ENCODE results near the gene MAGEF1.
A peak's percentile ranks its signal among the peaks of the same experiment; 100 is the strongest.

MAGEF1 gene

DNA sequence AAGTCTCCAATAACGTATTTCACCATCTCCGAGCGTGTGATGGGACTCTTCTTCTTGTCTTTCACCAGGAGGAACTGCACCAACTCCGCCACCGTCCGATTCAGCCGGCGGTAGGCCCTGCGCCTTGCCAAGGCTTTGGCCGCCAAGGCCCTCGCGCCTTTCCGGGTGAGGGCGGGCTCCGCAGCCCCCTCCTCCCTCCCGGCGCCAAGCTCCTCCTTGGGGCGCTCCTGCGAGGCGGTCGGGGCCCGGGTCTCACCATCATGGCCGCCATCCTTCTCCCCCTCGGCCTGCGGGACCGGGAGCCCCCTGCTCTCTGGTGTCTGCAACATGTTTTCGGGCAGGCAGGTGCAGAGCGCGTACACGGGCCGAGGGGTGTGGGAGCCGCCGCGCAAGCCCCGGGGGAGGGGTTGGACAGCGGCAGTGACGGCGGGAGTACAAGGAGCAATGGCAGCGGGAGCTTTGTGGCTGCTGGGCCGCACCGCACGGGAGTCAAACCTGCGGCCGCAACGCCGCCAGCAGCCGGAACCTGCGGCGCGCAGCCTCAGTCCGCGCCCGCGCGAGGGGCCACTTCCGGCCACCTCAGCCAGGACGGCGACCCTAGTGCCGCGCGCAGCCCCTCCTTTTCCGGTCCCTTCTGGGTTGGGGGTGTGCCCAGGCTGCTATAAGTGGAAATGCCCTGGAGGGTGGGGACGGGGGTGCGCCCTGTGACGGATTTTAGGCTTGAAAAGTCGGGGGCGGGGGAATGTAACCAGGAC is at the start of gene MAGEF1:
TSS of gene MAGEF1 (minus strand) at position 572 of the 755 bp plus-strand sequence. CDS start at position 329, 243 bp downstream.
- DNase-seq (ENCODE audit: low read depth in 2 of 2): peak; percentile 66 to 76

GRCh38 chr3:184761075-184761841 is 49.4 kb upstream of the MAGEF1 start:
- no peak for DNase-seq (ENCODE audit: low read depth in 2 of 2)

GRCh38 chr3:184760337-184761074 is 48.6 kb upstream of the MAGEF1 start:
- no peak for DNase-seq (ENCODE audit: low read depth in 2 of 2)

DNA sequence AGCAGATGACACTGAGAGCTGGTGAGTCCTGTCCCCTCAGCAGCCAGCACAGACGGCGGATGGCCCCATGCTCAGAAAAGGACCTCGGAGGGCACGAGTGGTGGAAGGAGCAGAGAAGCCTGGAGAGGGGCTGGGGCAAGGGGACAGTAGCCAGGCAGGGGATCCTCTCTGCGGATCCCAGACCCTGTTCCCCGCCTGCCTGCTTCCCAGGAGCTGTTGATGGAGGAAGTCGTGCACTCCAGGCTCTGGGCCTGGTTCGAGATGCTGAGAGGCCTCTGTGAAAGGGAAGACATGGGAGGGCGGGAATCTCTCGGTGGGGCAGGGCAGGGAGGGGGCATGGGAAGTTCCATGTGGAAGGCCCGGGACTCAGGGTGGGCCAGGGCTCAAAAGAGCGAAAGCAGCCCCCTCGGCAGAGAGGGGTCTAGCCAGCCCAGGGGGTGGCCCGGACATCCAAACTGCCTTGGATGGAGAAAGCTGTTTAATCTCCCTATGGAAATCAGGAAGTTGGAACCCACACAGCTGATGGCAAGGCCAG is 47.9 kb upstream of the MAGEF1 start:
- DNase-seq (ENCODE audit: low read depth in 2 of 2): no peak

DNA sequence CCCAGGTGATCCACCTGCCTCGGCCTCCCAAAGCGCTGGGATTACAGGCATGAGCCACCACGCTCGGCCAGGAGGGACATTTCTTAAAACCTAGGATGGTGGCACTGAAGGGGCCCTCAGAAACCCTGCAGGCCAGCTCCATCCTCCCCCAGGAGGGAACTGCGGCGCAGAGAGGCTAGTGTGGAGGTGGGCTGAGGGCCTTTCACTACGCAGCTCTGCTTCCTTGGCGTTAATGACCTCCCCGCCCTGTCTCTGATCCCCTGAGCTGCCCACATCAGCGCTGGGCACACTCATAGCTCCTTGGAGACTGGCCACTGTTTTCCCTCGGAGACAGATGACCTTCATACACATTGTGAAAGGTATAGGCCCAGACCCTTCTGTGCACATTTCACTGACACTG is 46.2 kb upstream of the MAGEF1 start:
- DNase-seq (ENCODE audit: low read depth in 2 of 2): no peak

DNA sequence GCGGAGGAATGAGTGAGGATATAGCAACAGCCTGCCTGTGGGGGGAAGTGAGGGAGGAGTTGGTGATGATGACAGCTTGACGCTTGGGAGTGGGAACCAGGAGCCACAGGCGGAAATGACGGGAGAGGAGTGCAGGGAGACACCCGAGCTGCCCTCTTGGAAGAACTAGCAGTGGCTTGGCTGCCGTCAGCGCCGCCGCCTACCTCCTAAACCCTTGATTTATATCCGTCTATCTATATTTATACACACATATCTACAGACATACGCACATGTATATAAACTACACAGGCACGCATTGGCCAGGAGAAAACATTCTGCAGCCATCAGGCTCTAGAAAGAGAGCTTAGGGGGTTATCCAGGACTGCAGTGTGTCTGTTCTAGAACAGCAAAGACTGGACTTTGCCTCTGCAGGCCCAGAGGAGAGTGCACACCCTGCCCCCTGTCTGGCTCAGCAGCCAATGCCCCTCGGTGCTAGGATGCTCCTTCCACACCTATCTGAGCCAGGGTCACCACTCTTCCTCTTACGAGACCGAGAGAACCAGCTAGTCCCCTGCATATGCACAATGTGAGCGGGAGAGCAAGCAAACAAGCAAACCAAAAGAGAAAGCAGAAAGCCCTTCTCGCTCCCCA is 45.3 kb upstream of the MAGEF1 start:
- DNase-seq (ENCODE audit: low read depth in 2 of 2): no peak

DNA sequence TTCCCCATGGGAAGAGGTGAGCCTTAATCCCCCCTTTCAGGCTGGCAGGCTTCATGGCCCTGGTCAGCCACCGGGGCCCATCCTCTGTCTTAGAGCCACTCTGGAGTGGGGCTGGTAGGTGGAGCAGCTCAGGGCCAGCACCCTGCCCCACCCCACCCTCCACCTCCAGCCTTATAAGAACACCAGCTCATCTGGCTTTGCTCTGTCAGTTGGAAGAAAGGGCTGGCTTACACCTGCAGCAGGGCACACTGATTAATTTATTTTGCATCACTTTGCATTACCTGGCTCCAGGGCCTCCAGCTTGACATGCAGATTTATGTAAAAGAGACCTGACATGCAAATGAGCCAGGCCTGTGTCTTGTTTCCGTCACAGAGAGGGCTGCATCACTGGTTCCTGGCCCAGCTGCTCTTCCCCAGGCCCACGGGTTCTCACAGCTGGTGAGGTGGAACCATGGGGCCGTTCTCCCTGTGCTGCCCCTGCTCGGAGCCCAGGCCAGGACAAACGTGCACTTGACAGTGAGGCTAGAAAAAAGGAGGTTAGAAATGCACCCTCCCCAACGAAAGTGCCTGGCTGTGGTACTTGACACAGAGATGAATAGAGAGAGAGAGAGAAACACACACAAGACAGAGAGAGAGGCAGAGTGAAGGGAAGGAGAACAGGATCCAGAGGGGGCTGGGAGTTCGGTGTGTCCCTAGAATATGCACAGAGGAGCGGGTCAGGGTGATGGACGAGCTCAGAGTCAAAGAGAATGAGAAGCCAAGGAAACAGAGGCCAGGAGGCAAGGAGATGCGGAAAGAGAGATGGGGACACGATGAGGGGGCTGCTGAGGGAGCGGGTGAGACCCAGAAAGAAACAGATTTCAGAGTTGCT is 44.5 kb upstream of the MAGEF1 start:
- no peak for DNase-seq (ENCODE audit: low read depth in 2 of 2)

DNA sequence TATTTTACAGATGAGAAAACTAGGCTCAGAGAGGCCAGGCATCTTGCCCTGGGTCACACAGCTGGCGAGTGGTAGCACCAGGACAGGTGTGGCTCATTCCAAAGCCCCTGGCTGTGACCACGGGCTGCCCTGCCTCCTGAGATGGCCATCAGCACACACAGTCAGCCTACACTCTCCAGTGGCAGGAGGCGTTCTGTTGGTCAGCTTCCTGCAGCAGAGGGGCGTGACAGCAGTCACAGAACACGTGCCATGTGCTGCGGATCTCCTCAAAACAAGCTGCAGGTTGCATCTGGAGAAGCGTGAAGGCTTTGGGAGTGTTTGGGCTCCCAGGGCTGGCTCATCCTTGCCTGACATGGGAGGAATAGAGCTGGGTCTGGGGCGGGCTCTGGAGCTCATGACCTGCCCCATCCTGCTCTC is 43.5 kb upstream of the MAGEF1 start:
- no peak for DNase-seq (ENCODE audit: low read depth in 2 of 2)

- DNase-seq (ENCODE audit: low read depth in 2 of 2): no peak
Measured at GRCh38 chr3:184752361-184752760, 40.5 kb upstream of the MAGEF1 start.

- DNase-seq (ENCODE audit: low read depth in 2 of 2): no peak
Measured at GRCh38 chr3:184751204-184752040, 39.6 kb upstream of the MAGEF1 start.

DNA sequence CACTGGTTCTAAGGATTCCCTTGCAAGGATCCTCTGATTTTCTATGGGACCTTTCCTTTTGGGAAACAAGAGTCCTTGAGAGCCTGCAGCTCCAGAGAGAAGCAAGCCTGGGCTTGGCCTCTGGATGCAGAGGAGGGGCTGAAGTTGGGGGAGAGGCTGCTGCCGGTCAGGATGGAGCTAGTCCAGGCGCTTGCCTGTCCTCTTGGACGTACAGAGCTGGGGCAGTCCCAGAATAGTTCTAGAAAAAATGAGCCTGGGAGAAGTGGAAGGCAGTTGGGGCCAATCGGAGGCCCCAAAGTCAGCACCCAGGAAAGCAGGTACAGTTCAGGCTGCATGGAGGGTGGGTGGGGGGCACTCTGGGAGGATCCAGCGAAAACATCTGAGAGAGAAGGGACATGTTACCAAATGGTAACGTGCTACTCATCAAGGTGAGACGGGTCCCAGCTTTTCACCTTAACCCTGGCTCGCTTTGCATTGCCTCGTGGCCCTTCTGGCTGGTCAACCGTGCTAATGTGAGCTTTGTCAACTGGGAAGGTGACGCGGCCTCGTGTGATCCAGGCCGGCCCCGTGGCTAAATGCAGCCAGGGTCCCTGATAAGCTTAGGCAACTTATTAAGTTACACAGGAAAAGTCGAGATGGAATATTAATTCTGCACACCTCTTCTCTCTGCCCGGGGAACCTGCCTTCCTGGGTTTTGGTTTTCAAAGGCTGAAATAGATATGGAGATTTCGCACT is 38.7 kb upstream of the MAGEF1 start:
- no peak for DNase-seq (ENCODE audit: low read depth in 2 of 2)

GRCh38 chr3:184749168-184749744 is 37.4 kb upstream of the MAGEF1 start:
- no peak for DNase-seq (ENCODE audit: low read depth in 2 of 2)

GRCh38 chr3:184748219-184749135 is 36.6 kb upstream of the MAGEF1 start:
- DNase-seq (ENCODE audit: low read depth in 2 of 2): no peak

- DNase-seq (ENCODE audit: low read depth in 2 of 2): no peak
Measured at GRCh38 chr3:184746131-184747120, 34.6 kb upstream of the MAGEF1 start.

GRCh38 chr3:184745526-184745925 is 33.7 kb upstream of the MAGEF1 start:
- no peak for DNase-seq (ENCODE audit: low read depth in 2 of 2)

- no peak for DNase-seq (ENCODE audit: low read depth in 2 of 2)
Measured at GRCh38 chr3:184743248-184743647, 31.4 kb upstream of the MAGEF1 start.
